Measurements from ENCODE around the gene MS4A5.

Gene MS4A5

DNA sequence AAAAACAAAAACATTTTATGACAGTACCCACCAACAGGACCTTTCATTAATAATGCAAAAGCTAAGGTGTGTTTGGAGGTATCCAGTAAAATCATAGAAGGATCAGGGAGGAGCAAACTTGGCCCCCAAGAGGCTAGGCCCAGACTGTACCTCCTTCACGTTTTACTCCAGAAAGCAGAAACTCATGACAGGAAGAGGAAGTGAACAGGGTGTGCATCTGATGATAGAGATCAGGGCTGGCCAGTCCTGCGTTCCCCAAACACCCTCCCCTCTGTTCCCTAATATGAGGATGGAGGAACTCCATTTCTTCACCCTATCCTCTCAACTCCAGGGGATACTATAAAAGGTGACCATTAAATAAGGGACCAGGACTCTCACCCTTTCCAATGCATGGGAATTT lies 53.0 kb downstream of the MS4A5 start:
- no peak for DNase-seq (ENCODE audit: low read depth)

DNA sequence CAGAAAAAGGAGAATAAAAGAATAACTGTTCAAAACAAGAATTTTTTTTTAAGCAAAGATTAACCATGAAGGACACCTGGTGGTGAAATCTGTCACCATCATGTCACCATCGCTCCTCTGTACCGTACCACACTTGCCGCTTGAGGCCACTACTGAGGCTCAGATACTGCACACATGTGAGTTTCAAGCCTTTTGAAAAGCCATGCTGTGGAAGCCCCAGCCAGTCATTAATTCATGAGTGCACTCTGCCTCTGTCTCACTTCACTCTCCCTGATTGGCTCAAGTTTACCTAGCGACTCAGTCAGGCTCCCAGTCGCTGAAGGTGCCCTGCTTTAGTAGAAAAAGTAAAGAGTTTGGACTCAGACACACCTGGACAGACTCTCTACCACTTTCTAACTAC lies 56.6 kb downstream of the MS4A5 start:
- DNase-seq (ENCODE audit: low read depth): no peak

GRCh38 chr11:60492488-60493009 lies 63.2 kb downstream of the MS4A5 start, which contains the start of gene MS4A12:
MS4A12 (plus strand) TSS chr11:60492778; CDS start chr11:60497319, 4,541 bp downstream.
- no peak for DNase-seq (ENCODE audit: low read depth)

GRCh38 chr11:60493454-60493853 lies 64.1 kb downstream of the MS4A5 start:
- no peak for DNase-seq (ENCODE audit: low read depth)
